Measurements from ENCODE around the gene IQCE. TPM values are rescaled to one million over a fixed set of nuclear protein-coding genes. Genes with fewer than 3 reads are reported as not detected.
A peak's percentile ranks its signal among the peaks of the same experiment; 100 is the strongest.

The IQCE gene
- polyA plus RNA-seq, 3 donors = 1.8 to 8.4 (median 3.0) TPM

GRCh38 chr7:2632733-2633537 lies 74.2 kb downstream of the IQCE start:
- Mint-ChIP-seq H3K27ac (peak overlapping the region; percentile 94 to 98 (median 98)), H3K4me1 (peaks cover 37% of the 10 kb centered on the region), H3K36me3 (peaks cover 18 to 20% of the 10 kb centered on the region in 2 donors), H3K9me3 (peaks cover 0 to 5% (median 0%) of the 10 kb centered on the region in 7 donors), H3K27me3 (ENCODE audit: low read depth in 3 of 3) (peaks cover 1 to 4% (median 1%) of the 10 kb centered on the region in 3 donors), H3K4me3 (peak overlapping the region; percentile 97)
- Histone ChIP-seq H3K4me3 (replicated peaks in 1 of 3; ENCODE audit: low read depth in 2 of 3, low read length in 3 of 3) (peak overlapping the region; percentile 79 to 96 (median 91)), H3K27me3 (ENCODE audit: control insufficient read depth in 2 of 2, insufficient read depth in 2 of 2, low read length in 2 of 2) (no peaks in the 10 kb centered on the region), H3K36me3 (replicated peaks in 1 of 2; ENCODE audit: control insufficient read depth in 1 of 2, insufficient read depth in 2 of 2, low read length in 2 of 2) (peaks cover 0 to 6% of the 10 kb centered on the region in 2 donors), H2AFZ (ENCODE audit: insufficient read depth, low read depth, low read length, poor library complexity, severe bottlenecking) (no peak overlapping the region), H3K79me2 (ENCODE audit: insufficient read depth, low read length) (peaks cover 60% of the 10 kb centered on the region), H3K9me3 (replicated peaks in 1 of 2; ENCODE audit: control insufficient read depth in 1 of 2, insufficient read depth in 1 of 2, low read length in 2 of 2) (no peaks in the 10 kb centered on the region), H3K4me2 (replicated peaks; ENCODE audit: extremely low read depth, low read length, poor library complexity, severe bottlenecking) (peak overlapping the region; percentile 91), H3K27ac (ENCODE audit: low read depth in 1 of 2, low read length in 2 of 2) (peak overlapping the region; percentile 89 to 96), H4K20me1 (ENCODE audit: insufficient read depth, low read length) (peaks cover 41% of the 10 kb centered on the region), H3K9ac (ENCODE audit: insufficient read depth, low read length, poor library complexity, severe bottlenecking) (peak overlapping the region; percentile 92), H3K4me1 (ENCODE audit: control insufficient read depth in 1 of 2, insufficient read depth in 2 of 2, low read length in 2 of 2) (peaks cover 51 to 54% of the 10 kb centered on the region in 2 donors)
- intact Hi-C loops (cut with micrococcal nuclease) = loop anchor here (5.0 kb wide), 2 partner anchors 76 to 111 kb away; partner anchors contain the start of genes BRAT1 (in 1 of the 2) and IQCE (in 1 of the 2)
- 1% methylated on average over 32 of the region's 35 CpGs for WGBS (ENCODE audit: insufficient coverage)
- TF ChIP-seq CTCF (IDR thresholded peaks at IDR 0.05) = no peak
- DNase-seq = peak; percentile 61 to 74 (median 73)

- Mint-ChIP-seq H3K27ac (peak overlapping the region; percentile 94 to 98 (median 98)), H3K9me3 (peaks cover 0 to 5% (median 0%) of the 10 kb centered on the region in 7 donors), H3K36me3 (peaks cover 20 to 23% of the 10 kb centered on the region in 2 donors), H3K4me1 (peaks cover 42% of the 10 kb centered on the region), H3K4me3 (peak overlapping the region; percentile 97), H3K27me3 (ENCODE audit: low read depth in 3 of 3) (peaks cover 0 to 3% (median under 1%) of the 10 kb centered on the region in 3 donors)
- Histone ChIP-seq H4K20me1 (ENCODE audit: insufficient read depth, low read length) (peaks cover 47% of the 10 kb centered on the region), H3K9me3 (replicated peaks in 1 of 2; ENCODE audit: control insufficient read depth in 1 of 2, insufficient read depth in 1 of 2, low read length in 2 of 2) (no peaks in the 10 kb centered on the region), H3K4me1 (ENCODE audit: control insufficient read depth in 1 of 2, insufficient read depth in 2 of 2, low read length in 2 of 2) (peaks cover 58 to 61% of the 10 kb centered on the region in 2 donors), H3K79me2 (ENCODE audit: insufficient read depth, low read length) (peaks cover 68% of the 10 kb centered on the region), H3K36me3 (replicated peaks in 1 of 2; ENCODE audit: control insufficient read depth in 1 of 2, insufficient read depth in 2 of 2, low read length in 2 of 2) (peaks cover 0 to 6% of the 10 kb centered on the region in 2 donors), H3K9ac (ENCODE audit: insufficient read depth, low read length, poor library complexity, severe bottlenecking) (peak overlapping the region; percentile 92), H2AFZ (ENCODE audit: insufficient read depth, low read depth, low read length, poor library complexity, severe bottlenecking) (no peak overlapping the region), H3K4me2 (replicated peaks; ENCODE audit: extremely low read depth, low read length, poor library complexity, severe bottlenecking) (peak overlapping the region; percentile 91), H3K27ac (ENCODE audit: low read depth in 1 of 2, low read length in 2 of 2) (peak overlapping the region; percentile 89 to 96), H3K27me3 (ENCODE audit: control insufficient read depth in 2 of 2, insufficient read depth in 2 of 2, low read length in 2 of 2) (no peaks in the 10 kb centered on the region), H3K4me3 (replicated peaks in 1 of 3; ENCODE audit: low read depth in 2 of 3, low read length in 3 of 3) (peak overlapping the region; percentile 79 to 96 (median 91))
- no peak for TF ChIP-seq CTCF (IDR thresholded peaks at IDR 0.05)
- WGBS (ENCODE audit: insufficient coverage) = 6% methylated on average over 20 of the region's 22 CpGs
- intact Hi-C loops (cut with micrococcal nuclease) = loop anchor here (5.0 kb wide), 2 partner anchors 76 to 111 kb away; partner anchors contain the start of genes BRAT1 (in 1 of the 2) and IQCE (in 1 of the 2)
- DNase-seq = peak; percentile 83 to 88 (median 83)
Measured at GRCh38 chr7:2633538-2634266, 74.9 kb downstream of the IQCE start.

Measured in CD14-positive monocyte (primary cell).